Measurements from ENCODE around the gene SLC10A7.

DNA sequence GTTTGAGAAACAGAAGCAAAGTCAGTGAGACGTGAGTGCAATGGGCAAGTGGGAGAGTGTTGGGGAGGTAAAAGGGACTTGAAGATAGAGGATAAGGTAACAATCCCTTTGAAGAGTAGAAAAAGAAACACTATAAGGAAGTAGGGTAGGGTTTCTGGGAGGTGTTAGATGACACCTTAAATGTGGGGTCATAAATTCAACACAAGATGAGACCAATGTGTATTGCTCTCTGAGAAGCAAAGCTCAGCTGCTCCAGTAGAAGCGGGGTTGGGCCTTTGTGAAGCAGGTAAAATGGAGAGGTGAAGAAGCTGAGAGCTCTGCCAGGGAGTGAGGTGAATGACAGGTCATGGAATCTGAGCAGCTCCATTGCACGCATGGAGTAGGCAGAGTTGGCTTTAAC, 222.1 kb downstream of the SLC10A7 start:
- TF ChIP-seq, protein P1, sequence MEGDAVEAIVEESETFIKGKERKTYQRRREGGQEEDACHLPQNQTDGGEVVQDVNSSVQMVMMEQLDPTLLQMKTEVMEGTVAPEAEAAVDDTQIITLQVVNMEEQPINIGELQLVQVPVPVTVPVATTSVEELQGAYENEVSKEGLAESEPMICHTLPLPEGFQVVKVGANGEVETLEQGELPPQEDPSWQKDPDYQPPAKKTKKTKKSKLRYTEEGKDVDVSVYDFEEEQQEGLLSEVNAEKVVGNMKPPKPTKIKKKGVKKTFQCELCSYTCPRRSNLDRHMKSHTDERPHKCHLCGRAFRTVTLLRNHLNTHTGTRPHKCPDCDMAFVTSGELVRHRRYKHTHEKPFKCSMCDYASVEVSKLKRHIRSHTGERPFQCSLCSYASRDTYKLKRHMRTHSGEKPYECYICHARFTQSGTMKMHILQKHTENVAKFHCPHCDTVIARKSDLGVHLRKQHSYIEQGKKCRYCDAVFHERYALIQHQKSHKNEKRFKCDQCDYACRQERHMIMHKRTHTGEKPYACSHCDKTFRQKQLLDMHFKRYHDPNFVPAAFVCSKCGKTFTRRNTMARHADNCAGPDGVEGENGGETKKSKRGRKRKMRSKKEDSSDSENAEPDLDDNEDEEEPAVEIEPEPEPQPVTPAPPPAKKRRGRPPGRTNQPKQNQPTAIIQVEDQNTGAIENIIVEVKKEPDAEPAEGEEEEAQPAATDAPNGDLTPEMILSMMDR (IDR thresholded peaks at IDR 0.05) = no peak
- TF ChIP-seq EP300 (IDR thresholded peaks at IDR 0.05) = no peak
